Measurements from ENCODE around the gene HEG1. TPM values are rescaled to one million over a fixed set of nuclear protein-coding genes. Genes with fewer than 3 reads are reported as not detected.

Gene HEG1
- total RNA-seq, 4 donors from 2014 or later: 47.8 to 91.7 (median 76.8) TPM

GRCh38 chr3:125039131-125040100 lies 16.4 kb downstream of the HEG1 start:
- Histone ChIP-seq H3K9me3 (no peaks in the 10 kb centered on the region), H3K36me3 (no peaks in the 10 kb centered on the region), H3K4me3 (no peak overlapping the region), H3K27ac (replicated peaks in 1 of 4) (peak overlapping the region; percentile 68 to 87 (median 74)), H3K4me1 (peaks cover 68 to 74% (median 72%) of the 10 kb centered on the region in 4 donors), H3K27me3 (no peaks in the 10 kb centered on the region)
- no peak for DNase-seq (ENCODE audit: extremely low spot score)
- 58% methylated on average over 11 of the region's 11 CpGs for WGBS
- intact Hi-C loops (cut with DNase I): no loop called here
- TF ChIP-seq POLR2A (IDR thresholded peaks at IDR 0.05; ENCODE audit: low read depth): no peak
- TF ChIP-seq EP300 (IDR thresholded peaks at IDR 0.05): no peak
- TF ChIP-seq CTCF (IDR thresholded peaks at IDR 0.05): no peak
- TF ChIP-seq POLR2AphosphoS5 (IDR thresholded peaks at IDR 0.05): no peak

DNA sequence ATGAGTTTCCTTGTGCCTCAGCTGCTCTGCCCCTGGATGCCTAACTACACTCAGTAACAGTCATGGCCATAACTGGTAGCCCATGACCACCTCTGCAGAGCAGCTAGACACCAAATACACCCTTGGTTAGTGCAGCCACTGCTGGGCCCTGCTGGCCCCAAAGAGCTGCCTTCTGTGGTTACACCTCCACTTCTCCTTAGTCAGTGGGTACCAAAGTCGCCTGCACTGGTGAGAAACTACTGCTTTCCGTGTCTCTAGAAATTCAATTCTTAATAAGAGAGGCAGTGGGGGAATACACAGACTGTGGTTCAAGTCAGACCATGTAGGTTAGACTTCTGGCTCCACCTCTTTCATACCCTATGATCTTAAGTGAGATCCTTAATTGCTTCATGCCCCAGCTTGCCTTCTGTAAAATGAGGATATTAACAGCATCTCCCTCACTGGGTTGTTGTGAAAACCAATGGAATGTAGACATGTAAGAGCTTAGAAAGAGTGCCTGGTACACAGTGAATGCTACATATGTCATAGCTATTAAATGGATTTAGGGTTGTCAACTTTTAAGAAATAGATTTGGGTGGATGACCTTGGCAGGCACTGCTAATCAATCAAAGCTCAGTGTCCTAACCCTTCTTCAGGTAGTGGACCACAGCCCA lies 18.2 kb downstream of the HEG1 start:
- H3K27me3 ChIP-seq: no peaks in the 10 kb centered on the region
- no peak for DNase-seq (ENCODE audit: extremely low spot score)
- TF ChIP-seq CTCF (IDR thresholded peaks at IDR 0.05) (no peak), POLR2A (IDR thresholded peaks at IDR 0.05; ENCODE audit: low read depth) (no peak), POLR2AphosphoS5 (IDR thresholded peaks at IDR 0.05) (no peak), EP300 (IDR thresholded peaks at IDR 0.05) (no peak)
- WGBS: 100% methylated on average over 2 of the region's 2 CpGs
- H3K9me3 ChIP-seq: no peaks in the 10 kb centered on the region
- H3K27ac ChIP-seq (replicated peaks in 1 of 4): peak overlapping the region in 2 of 4 donors; percentile 9 to 68
- peaks cover 60 to 66% (median 66%) of the 10 kb centered on the region in 4 donors for H3K4me1 ChIP-seq
- intact Hi-C loops (cut with DNase I): no loop called here
- no peak overlapping the region for H3K4me3 ChIP-seq
- no peaks in the 10 kb centered on the region for H3K36me3 ChIP-seq

- no peak for DNase-seq (ENCODE audit: extremely low spot score)
- Histone ChIP-seq H3K4me1 (peaks cover 41 to 60% (median 49%) of the 10 kb centered on the region in 4 donors), H3K4me3 (no peak overlapping the region), H3K27me3 (no peaks in the 10 kb centered on the region), H3K9me3 (no peaks in the 10 kb centered on the region), H3K36me3 (no peaks in the 10 kb centered on the region), H3K27ac (replicated peaks in 1 of 4) (no peak overlapping the region)
- no peak for TF ChIP-seq POLR2AphosphoS5 (IDR thresholded peaks at IDR 0.05)
- TF ChIP-seq EP300 (IDR thresholded peaks at IDR 0.05): no peak
- no peak for TF ChIP-seq POLR2A (IDR thresholded peaks at IDR 0.05; ENCODE audit: low read depth)
- no peak for TF ChIP-seq CTCF (IDR thresholded peaks at IDR 0.05)
- 94% methylated on average over 5 of the region's 5 CpGs for WGBS
- intact Hi-C loops (cut with DNase I): no loop called here
Observed at GRCh38 chr3:125035217-125035616, 20.6 kb downstream of the HEG1 start.

GRCh38 chr3:125033616-125034015 lies 22.2 kb downstream of the HEG1 start:
- intact Hi-C loops (cut with DNase I): no loop called here
- no peak for DNase-seq (ENCODE audit: extremely low spot score)
- H3K27ac ChIP-seq (replicated peaks in 1 of 4): peak overlapping the region in 2 of 4 donors; percentile 10 to 17
- no peak overlapping the region for H3K4me3 ChIP-seq
- 94% methylated on average over 14 of the region's 14 CpGs for WGBS
- no peak for TF ChIP-seq CTCF (IDR thresholded peaks at IDR 0.05)
- no peak for TF ChIP-seq POLR2A (IDR thresholded peaks at IDR 0.05; ENCODE audit: low read depth)
- no peak for TF ChIP-seq EP300 (IDR thresholded peaks at IDR 0.05)
- TF ChIP-seq POLR2AphosphoS5 (IDR thresholded peaks at IDR 0.05): no peak
- no peaks in the 10 kb centered on the region for H3K9me3 ChIP-seq
- H3K4me1 ChIP-seq: peaks cover 29 to 50% (median 35%) of the 10 kb centered on the region in 4 donors
- H3K27me3 ChIP-seq: no peaks in the 10 kb centered on the region
- H3K36me3 ChIP-seq: peaks cover 5 to 8% (median 8%) of the 10 kb centered on the region in 4 donors
